Ureter (tissue), 1 donor: ENCODE measurements around the gene WDR62. TPM values are rescaled to one million over a fixed set of nuclear protein-coding genes. Genes with fewer than 3 reads are reported as not detected.

Source experiments
- DNase-seq: peaks from one replicate; pipeline ENCODE4 v3.0.0-alpha.2; 2020; ENCODE audit warnings: low spot score
- total RNA-seq: library from RNA; stranded (reverse); gene quantifications from one replicate; pipeline ENCODE4 v1.2.4, GENCODE V29; 2023
- donor health status: DM: yes; HTN: yes; CAD: no.

Gene WDR62
- total RNA-seq, 1 donor from 2014 or later: 1.6 TPM

GRCh38 chr19:36079389-36079945, 24.8 kb downstream of the WDR62 start:
- no peak for DNase-seq

DNA sequence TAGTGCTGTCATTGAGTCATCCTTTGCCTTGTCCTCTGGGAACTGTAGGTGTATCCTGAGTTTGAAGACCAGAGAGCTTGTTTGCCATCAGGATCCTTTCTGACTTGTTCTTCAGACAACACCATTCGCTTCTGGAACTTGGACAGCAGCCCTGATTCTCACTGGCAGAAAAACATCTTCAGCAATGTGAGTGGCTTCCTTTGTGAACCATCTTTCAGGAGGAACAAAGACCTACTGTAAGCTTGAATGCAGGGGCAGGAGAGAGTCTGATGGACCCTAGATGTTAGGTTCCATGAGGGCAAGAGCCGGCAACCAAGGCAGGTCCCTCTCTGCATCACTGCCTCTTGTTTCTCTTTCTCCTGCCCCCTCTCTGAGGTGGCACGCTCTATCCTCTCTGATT, 26.7 kb downstream of the WDR62 start:
- DNase-seq: no peak

- no peak for DNase-seq
These were observed 27.2 kb downstream of the WDR62 start for GRCh38 chr19:36081894-36082293.

GRCh38 chr19:36082916-36083315, 28.2 kb downstream of the WDR62 start:
- no peak for DNase-seq

- DNase-seq: no peak
These were observed 29.7 kb downstream of the WDR62 start for GRCh38 chr19:36084231-36085009.

GRCh38 chr19:36086326-36086725, 31.6 kb downstream of the WDR62 start:
- DNase-seq: no peak

DNA sequence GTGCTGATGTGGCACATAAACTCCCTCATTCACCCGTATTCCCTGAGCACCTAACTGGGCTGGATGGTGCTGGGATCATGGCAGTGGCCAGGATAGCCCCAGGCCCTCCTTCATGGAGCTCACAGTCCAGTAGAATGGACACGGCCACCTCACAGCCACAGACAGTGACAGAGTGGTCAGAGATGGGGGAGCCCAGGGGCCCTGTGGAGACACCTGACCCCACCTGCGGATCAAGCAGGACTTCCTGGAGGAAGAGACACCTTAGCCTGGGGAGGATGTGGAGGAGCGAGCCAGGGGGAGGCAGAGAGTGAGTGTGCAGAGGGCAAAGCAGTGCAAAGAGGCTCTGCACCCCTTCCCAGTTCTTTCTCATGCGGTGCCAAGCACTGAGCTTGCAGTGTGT, 35.1 kb downstream of the WDR62 start:
- no peak for DNase-seq

DNA sequence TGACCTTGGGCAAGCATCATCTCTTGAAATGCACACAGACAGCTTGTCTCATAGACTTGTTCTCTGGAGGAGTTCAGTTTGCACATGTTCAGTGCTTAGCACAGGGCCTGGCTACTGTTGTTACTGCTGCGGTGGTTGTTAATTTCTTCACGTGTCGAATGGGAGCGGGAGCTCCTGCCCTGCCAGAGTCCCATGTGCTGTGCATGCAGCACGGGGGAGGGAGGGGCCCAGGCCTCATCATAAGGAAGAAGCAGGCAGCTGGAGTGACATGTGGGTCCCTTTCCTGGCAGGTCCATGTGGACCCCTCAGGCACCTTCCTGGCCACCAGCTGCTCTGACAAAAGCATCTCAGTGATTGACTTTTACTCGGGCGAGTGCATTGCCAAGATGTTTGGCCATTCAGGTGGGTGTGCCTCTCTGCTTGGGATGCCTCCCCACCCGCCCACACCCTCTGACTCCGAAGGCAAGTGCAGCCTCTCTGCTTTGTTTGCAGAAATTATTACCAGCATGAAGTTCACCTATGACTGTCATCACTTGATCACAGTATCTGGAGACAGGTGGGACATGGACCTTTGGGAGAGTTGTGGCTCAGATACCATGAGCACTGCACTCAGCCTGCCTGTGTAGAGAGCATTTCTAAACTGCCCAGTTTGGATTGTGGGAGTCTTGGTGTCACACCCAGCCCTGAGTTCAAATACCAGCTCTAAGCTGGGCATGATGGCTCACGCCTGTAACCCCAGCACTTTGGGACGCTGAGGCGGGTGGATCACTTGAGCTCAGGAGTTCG, 36.4 kb downstream of the WDR62 start:
- DNase-seq: no peak

DNA sequence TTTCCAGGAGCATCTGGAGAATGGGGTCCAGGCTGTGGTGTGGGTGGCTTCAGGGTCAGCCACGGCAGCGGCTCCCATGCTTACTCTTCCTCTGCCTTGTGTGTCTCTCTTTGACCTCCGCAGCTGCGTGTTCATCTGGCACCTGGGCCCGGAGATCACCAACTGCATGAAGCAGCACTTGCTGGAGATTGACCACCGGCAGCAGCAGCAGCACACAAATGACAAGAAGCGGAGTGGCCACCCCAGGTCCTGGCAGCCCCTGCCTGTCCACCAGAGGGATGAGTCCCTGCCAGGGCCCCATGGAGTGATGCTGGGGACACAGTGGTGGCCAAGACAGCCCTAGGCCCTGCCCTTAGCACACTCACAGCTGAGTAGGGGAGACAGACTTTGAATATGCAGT, 37.9 kb downstream of the WDR62 start:
- DNase-seq: no peak

DNA sequence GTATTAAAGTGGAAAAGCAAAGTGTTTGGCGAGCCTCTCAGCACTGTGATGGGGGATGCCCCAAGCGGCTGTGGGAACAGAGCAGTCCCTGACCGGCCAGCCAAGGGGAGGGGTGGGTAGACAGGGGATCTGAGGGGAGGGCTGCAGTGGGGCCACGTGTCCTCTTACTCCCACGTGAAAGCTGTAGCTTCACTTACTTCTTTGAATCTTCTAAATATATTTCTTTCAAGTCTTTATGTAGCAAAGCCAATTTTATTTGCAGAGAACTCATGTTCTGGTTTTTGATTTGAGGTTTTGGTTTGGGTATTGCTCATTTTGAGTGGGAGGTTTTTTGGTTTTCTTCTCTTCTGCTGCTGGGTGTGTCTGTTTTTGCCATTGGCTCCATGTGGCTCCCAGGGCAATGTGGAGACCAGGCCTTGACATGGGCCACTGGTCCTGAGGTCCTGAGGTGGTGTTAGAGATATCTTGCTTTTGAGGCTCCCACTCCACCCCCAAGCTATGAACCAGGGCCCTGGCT, 38.5 kb downstream of the WDR62 start:
- DNase-seq: no peak

GRCh38 chr19:36093687-36094086, 39.0 kb downstream of the WDR62 start:
- DNase-seq: no peak

GRCh38 chr19:36097036-36097435, 42.3 kb downstream of the WDR62 start:
- DNase-seq: no peak

GRCh38 chr19:36099166-36099785, 44.6 kb downstream of the WDR62 start:
- no peak for DNase-seq

DNA sequence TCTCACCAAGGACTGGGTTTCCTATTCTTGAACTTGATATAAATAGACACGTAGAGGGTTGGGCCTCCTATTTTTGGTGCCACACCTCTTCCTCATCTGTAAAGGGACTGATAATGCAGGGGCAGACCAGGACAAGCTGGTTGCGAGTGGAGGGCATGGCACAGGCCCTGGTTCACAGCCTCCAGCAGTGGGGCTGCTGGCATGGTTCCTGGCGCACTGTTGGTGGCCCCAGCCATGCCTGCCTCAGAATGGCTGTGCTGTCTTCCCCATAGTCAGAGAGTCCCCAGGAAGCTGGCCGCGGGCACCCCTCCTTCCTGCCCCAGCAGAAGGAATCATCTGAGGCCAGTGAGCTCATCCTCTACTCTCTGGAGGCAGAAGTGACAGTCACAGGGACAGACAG, 45.8 kb downstream of the WDR62 start:
- no peak for DNase-seq

- no peak for DNase-seq
These were observed 47.0 kb downstream of the WDR62 start for GRCh38 chr19:36101550-36102327.

GRCh38 chr19:36103040-36103626, 48.4 kb downstream of the WDR62 start:
- DNase-seq: no peak

DNA sequence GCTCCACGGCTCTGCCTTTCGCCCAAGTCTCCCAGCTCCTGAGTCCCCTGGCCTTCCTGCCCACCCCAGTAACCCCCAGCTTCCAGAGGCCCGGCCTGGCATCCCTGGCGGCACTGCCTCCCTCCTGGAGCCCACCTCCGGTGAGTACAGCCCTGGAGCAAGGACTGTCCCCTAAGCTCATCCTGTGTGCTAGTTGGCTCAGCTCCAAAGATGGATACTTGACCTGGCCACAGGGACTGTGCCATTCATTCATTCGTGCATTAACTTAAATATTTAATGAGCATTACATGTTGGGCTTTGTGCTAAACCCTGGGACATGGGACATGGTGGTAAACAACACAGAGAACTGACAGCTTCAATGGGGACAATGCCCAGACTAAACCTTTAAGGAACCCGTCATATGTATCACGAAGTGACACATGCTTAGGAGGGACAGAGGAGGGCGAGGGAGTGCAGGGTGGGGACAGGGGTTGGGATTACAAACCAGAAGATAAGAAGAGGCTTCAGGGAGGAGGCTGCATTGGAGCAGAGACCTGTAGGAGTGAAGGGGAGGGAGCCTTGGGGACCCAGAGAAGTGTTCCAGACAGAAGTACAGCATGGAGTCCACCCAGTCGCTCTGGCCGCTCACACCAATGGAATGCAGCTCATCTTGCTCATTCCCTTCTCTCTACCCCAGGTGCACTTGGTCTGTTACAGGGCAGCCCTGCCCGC, 49.3 kb downstream of the WDR62 start:
- DNase-seq: no peak

- no peak for DNase-seq
These were observed 51.7 kb downstream of the WDR62 start for GRCh38 chr19:36106441-36106840.

GRCh38 chr19:36106991-36107390, 52.3 kb downstream of the WDR62 start:
- DNase-seq: no peak

DNA sequence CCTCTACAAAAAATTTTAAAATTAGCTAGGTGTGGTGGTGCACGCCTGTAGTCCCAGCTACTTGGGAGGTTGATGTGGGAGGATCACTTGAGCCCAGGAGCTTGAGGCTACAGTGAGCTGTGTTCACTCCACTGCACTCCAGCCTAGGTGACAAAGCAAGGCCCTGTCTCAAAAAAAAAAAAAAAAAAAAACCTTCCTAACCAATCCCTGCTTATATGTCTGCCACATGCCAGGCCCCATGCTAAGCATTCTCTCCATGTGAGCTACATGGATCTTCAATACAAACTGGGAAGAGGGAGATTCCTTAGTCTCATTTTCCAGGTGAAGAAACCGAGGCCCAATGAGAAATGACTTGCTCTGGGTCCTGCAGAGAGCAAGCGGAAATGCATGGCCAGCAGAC, 54.0 kb downstream of the WDR62 start:
- no peak for DNase-seq
